GM18870 (cell line): ENCODE results near the gene TENM4.

Experiments
- ATAC-seq: cut with Tn5 transposase; IDR thresholded peaks from one replicate; pipeline ENCODE4 v1.9.1; 2021; ENCODE audit warnings: moderate library complexity; ENCODE audit not compliant: unreplicated experiment

TENM4 gene

GRCh38 chr11:79042824-79043223 lies 398.0 kb downstream of the TENM4 start:
- ATAC-seq, result no peak

GRCh38 chr11:79040348-79040747 lies 400.5 kb downstream of the TENM4 start:
- ATAC-seq, result no peak

- no peak for ATAC-seq
Measured at GRCh38 chr11:79039122-79039521, 401.7 kb downstream of the TENM4 start.

GRCh38 chr11:79035881-79036280 lies 404.9 kb downstream of the TENM4 start:
- no peak for ATAC-seq

GRCh38 chr11:79033833-79034232 lies 407.0 kb downstream of the TENM4 start:
- no peak for ATAC-seq

- ATAC-seq, result no peak
Measured at GRCh38 chr11:79030448-79030847, 410.4 kb downstream of the TENM4 start.

- no peak for ATAC-seq
Measured at GRCh38 chr11:79028225-79028624, 412.6 kb downstream of the TENM4 start.

- peak; percentile 67 for ATAC-seq
Measured at GRCh38 chr11:79026803-79027445, 413.9 kb downstream of the TENM4 start.

- no peak for ATAC-seq
Measured at GRCh38 chr11:79025622-79026021, 415.2 kb downstream of the TENM4 start.

- no peak for ATAC-seq
Measured at GRCh38 chr11:79025097-79025496, 415.7 kb downstream of the TENM4 start.

- no peak for ATAC-seq
Measured at GRCh38 chr11:79022265-79022664, 418.6 kb downstream of the TENM4 start.

GRCh38 chr11:79021601-79022000 lies 419.2 kb downstream of the TENM4 start:
- ATAC-seq, result no peak

GRCh38 chr11:79019975-79020374 lies 420.9 kb downstream of the TENM4 start:
- no peak for ATAC-seq

- ATAC-seq, result no peak
Measured at GRCh38 chr11:79019277-79019676, 421.6 kb downstream of the TENM4 start.

- no peak for ATAC-seq
Measured at GRCh38 chr11:79018371-79018849, 422.4 kb downstream of the TENM4 start.

- ATAC-seq, result no peak
Measured at GRCh38 chr11:79017811-79018210, 423.0 kb downstream of the TENM4 start.

GRCh38 chr11:79013509-79013908 lies 427.3 kb downstream of the TENM4 start:
- ATAC-seq, result no peak

- no peak for ATAC-seq
Measured at GRCh38 chr11:79011357-79011756, 429.5 kb downstream of the TENM4 start.

GRCh38 chr11:79007771-79008402 lies 432.9 kb downstream of the TENM4 start:
- ATAC-seq, result no peak

GRCh38 chr11:79006854-79007253 lies 434.0 kb downstream of the TENM4 start:
- ATAC-seq, result no peak

GRCh38 chr11:78996007-78996406 lies 444.8 kb downstream of the TENM4 start:
- no peak for ATAC-seq

GRCh38 chr11:78995171-78995570 lies 445.7 kb downstream of the TENM4 start:
- no peak for ATAC-seq
